Activated CD4-positive, alpha-beta T cell treated with anti-CD3 and anti-CD28 coated beads, Interleukin-2, amount 50 U/mL, for 48 hours (primary cell): ENCODE measurements around the gene TOPBP1.
"Not testable (repeated sequence)": the region's sequence is repeated elsewhere in the genome, so short reads cannot be mapped to it uniquely, and the experiment has no call there.

Experiments
- DNase-seq, 2 experiments: peaks; one replicate each; pipeline ENCODE4 v3.0.0-alpha.2; 2020

Gene TOPBP1

GRCh38 chr3:133661454-133662277, at the start of gene TOPBP1:
TOPBP1 (minus strand) TSS chr3:133661941; CDS start chr3:133661127, 814 bp downstream.
- peak; percentile 90 to 92 for DNase-seq

GRCh38 chr3:133711013-133711412, 49.3 kb upstream of the TOPBP1 start:
- no peak for DNase-seq

- DNase-seq, result no peak
Measured at GRCh38 chr3:133709139-133709750, 47.5 kb upstream of the TOPBP1 start.

- no peak for DNase-seq
Measured at GRCh38 chr3:133706033-133706432, 44.3 kb upstream of the TOPBP1 start.

GRCh38 chr3:133703915-133704314, 42.2 kb upstream of the TOPBP1 start:
- no peak for DNase-seq

- DNase-seq, result no peak
Measured at GRCh38 chr3:133701435-133702358, 40.0 kb upstream of the TOPBP1 start.

- no peak for DNase-seq
Measured at GRCh38 chr3:133700351-133700750, 38.6 kb upstream of the TOPBP1 start.

GRCh38 chr3:133699903-133700302, 38.2 kb upstream of the TOPBP1 start:
- DNase-seq, result no peak

GRCh38 chr3:133699467-133699866, 37.7 kb upstream of the TOPBP1 start:
- DNase-seq, result no peak

GRCh38 chr3:133697960-133698359, 36.2 kb upstream of the TOPBP1 start:
- no peak for DNase-seq

- no peak for DNase-seq
Measured at GRCh38 chr3:133695560-133696171, 33.9 kb upstream of the TOPBP1 start.

GRCh38 chr3:133694288-133695268, 32.8 kb upstream of the TOPBP1 start:
- no peak for DNase-seq

GRCh38 chr3:133693821-133694220, 32.1 kb upstream of the TOPBP1 start:
- DNase-seq, result no peak

- DNase-seq, result no peak
Measured at GRCh38 chr3:133692759-133693158, 31.0 kb upstream of the TOPBP1 start.

- no peak for DNase-seq
Measured at GRCh38 chr3:133691273-133692107, 29.7 kb upstream of the TOPBP1 start.

- not testable (repeated sequence) for DNase-seq
Measured at GRCh38 chr3:133677993-133678392, 16.3 kb upstream of the TOPBP1 start.

GRCh38 chr3:133676336-133677118, 14.8 kb upstream of the TOPBP1 start:
- DNase-seq, result no peak

GRCh38 chr3:133675631-133676335, 14.0 kb upstream of the TOPBP1 start:
- no peak for DNase-seq

- DNase-seq, result no peak
Measured at GRCh38 chr3:133674290-133674919, 12.7 kb upstream of the TOPBP1 start.
